Measurements from ENCODE around the gene AGPS.
"Not testable (repeated sequence)": the region's sequence is repeated elsewhere in the genome, so short reads cannot be mapped to it uniquely, and the experiment has no call there.

AGPS gene

DNA sequence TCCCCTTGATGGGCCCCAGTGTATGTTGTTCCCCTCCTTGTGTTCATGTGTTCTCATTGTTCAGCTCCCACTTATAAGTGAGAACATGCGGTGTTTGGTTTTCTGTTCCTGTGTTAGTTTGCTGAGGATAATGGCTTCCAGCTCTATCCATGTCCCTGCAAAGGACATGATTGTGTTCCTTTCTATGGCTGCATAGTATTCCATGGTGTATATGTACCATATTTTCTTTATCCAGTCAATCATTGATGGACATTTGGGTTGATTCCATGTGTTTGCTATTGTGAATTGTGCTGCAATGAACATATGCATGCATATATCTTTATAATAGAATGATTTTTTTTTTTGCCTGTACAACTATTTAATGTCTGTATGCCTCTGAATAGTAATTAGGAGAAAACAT is 31.5 kb downstream of the AGPS start:
- not testable (repeated sequence) for DNase-seq

DNA sequence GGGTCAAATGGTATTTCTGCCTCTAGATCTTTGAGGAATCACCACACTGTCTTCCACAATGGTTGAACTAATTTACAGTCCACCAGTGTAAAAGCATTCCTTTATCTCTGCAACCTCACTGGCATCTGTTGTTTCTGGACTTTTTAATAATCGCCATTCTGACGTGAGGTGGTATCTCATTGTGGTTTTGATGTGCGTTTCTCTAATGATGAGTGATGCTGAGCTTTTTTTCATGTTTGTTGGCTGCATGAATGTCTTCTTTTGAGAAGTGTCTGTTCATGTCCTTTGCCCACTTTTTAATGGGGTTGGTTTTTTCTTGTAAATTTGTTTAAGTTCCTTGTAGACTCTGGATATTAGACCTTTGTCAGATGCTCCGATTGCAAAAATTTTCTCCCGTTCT is 32.0 kb downstream of the AGPS start:
- DNase-seq = not testable (repeated sequence)

DNA sequence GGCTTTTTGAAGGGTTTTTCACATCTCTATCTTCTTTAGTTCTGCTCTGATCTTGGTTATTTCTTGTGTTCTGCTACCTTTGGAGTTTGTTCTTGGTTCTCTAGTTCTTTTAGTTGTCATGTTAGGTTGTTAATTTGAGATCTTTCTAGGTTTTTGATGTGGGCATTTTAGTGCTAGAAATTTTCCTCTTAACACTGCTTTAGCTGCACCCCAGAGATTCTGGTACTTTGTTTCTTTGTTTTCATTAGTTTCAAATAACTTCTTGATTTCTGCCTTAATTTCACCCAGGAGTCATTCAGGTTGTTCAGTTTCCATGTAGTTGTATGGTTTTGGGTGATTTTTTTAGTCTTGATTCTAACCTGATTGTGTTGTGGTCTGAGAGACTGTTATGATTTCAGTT is 34.7 kb downstream of the AGPS start:
- DNase-seq = no peak

DNA sequence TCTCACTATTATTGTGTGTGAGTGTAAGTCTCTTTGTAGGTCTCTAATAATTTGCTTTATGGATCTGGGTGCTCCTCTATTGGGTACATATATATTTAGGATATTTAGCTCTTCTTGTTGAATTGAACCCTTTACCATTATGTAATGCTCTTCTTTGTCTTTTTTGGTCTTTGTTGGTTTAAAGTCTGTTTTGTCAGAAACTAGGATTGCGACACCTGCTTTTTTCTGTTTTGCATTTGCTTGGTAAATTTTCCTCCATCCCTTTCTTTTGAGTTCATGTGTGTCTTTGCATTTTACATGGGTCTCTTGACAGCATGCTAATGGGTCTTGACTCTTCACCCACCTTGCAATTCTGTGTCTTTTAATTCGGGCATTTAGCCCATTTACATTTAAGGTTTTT is 35.4 kb downstream of the AGPS start:
- not testable (repeated sequence) for DNase-seq

DNA sequence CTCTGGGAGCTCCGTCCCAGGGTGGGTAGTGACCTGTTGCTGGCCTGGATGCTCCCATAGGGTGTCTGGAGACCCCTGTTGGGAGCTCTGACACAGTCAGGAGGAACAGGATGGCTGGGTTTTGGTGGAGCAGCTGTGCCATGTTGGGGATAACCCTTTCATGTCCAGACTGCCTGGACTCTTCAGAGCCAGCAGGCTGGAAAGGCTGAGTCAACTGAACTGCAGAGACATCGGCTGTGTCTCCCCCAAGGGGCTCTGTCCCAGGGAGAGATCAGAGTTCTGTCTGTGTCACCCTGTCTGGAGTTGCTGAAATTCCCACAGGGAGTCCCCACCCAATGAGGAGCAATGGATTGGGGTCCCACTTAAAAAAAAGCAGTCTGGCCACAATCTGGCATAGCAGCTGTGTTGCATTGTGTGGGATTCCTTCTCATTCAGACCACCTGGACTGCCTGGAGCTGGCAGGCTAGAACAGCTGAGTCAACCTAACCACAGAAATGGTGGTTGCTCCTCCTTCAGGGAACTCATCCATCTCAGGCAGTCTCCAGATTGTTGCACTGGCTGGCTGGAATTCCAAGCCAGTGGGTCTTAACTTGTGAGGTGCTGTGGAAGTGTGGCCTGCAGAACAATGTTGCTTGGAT is 37.2 kb downstream of the AGPS start:
- no peak for DNase-seq

DNA sequence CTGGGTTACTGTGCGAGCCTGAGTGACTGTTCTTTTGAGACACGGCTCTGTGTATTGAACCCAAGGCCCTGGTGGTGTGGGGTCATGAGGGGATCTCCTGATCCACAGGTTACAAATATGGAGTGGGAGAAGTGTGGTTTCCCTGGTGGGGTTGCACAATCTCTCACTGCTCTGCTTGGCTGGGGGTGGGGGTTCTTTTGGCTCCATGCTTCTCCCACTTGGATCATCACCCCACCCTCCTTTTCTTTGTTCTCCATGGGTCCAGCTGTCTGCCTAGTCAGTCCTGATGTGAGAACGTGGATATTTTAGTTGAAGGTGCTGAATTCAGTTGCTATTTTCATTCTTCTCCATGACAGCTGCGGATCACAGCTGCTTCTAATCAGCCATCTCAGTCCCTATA is 37.8 kb downstream of the AGPS start:
- DNase-seq = no peak

DNA sequence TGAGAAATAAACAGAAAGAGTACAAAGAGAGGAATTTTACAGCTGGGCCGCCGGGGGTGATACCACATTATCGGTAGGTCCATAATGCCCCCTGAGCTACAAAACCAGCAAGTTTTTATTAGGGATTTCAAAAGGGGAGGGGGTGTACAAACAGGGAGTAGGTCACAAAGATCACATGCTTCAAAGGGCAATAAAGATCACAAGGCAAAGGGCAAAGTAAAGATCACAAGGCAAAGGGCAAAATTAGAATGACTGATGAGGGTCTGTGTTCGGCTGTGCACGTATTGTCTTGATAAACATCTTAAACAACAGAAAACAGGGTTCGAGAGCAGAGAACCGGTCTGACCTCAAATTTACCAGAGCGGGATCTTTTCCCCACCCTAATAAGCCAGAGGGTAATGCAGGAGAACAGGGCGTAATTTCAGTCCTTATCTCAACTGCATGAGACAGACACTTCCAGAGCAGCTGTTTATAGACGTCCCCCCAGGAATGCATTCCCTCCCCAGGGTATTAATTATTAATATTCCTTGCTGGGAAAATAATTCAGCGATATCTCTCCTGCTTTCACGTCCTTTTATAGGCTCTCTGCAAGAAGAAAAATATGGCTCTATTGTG is 38.6 kb downstream of the AGPS start:
- DNase-seq = not testable (repeated sequence)

DNA sequence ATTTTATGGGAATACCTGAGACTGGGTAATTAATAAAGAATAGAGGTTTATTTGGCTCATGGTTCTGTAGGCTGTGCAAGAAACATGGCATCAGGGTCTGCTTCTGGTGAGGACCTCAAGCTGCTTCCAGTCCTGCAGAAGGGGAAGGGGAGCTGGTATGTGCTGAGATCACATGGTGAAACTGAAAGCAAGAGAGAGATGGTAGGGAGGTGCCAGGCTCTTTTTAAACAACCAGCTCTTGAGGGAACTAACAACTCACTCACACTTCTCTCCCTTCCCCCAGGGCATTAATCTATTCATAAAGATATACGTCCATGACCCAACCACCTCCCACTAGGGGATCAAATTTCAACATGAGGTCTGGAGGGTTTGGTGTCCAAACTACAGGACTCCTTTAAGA is 40.1 kb downstream of the AGPS start:
- no peak for DNase-seq

DNA sequence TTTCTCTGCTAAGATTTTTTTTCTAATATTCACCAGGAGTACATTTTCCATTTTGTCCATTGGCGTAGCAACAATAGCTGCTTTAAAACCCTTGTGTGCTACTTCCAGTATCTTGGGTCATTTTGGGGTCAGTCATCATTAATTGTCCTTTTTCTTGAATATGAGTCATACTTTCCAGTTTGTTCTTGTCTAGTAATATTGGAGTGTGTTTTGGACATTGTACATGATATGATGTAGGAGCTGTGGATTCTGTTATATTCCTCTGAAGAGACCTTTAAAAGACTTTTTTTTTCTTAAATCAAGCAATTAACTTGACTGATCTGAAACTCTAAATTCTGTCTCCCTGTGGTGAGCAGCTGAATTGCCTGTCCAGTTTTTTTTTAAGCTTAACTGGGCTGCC is 40.8 kb downstream of the AGPS start:
- DNase-seq = no peak

DNA sequence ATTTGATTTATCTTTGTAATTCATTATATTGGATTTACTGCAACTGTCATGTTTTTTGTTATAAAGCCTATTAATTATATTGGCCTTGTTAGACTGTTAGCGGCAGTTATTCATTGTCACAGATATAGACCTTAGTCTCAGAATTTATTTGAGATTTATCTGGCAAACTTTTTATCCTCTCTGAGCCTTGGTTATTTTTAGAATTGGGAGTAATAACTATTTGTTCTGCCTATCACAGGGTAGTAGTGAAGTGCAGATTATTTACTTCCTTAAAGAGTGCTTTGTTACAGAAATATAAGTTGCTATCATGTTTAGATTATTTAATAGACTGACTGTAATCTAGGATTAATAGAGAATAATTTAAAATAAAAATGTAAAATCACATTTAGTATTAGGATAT is 41.9 kb downstream of the AGPS start:
- DNase-seq = no peak

DNA sequence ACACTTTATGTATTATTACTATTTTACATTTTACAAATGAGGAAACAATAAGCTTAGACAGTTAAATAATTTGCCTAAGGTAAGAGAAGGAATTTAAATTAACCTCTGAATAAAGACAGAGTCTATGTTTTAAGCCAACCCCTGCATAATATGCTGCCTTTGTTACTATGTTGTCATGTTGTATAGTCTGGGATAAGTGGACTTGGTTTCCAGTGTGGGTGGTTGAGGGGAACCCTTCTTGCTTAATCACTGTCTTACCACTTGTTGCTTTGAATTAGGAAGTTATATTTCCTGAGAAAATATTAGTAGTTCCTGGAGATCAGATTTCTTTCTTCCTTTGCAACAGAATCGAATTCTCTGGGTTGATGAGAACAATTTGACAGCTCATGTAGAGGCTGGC is 52.6 kb downstream of the AGPS start:
- no peak for DNase-seq

DNA sequence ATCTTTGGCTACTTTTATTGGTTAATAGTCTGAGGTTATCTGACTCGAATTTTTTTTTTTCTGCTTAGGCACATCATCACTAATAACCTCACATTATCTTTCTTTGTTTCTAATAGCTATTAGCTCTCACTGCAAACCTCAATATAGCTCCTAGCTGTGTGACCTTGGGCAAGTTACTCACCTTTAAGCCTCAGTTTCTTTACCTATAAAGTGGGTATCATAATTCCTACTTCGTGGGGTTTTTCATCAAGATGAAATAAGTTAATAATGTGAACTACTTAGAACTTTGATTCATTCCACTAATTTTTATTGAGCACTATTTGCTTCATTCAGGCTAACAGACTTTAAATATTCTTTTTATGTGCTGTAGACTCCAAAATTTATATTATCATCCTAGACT is 55.5 kb downstream of the AGPS start:
- no peak for DNase-seq

DNA sequence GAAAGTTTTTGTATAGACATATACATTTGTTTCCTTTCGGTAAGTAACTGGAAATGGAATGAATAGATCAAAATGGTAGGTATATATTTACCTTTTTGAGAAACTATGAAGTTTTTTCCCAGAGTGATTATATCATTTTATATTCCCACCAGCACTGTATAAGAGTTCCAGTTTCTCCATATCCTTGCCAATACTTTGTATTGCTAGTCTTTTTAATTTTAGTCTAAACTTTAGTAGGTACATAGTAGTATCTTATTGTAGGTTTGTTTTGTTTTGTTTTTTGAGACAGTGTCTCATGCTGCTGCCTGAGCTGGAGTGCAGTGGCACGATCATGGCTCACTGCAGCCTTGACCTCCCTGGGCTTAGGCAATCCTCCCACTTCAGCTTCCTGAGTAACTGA is 56.6 kb downstream of the AGPS start:
- no peak for DNase-seq

DNA sequence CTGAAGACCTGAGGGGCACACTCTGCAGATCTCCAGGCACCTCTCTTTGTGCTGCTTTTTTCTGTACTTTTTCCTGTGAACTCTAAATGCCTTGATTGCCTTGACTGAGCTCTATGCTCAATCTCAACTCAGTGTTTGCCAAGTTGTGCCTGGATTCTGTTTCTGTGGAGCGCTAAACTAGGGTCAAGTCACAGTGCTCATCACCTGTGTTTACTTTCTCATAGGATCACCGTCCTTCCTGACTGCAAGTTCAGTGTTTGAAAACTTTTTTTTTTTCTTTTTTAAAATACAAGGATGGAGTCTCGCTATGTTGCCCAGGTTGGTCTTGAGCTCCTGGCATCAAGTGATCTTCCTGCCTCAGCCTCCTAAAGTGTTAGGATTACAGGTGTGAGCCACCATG is 62.6 kb downstream of the AGPS start:
- no peak for DNase-seq

DNA sequence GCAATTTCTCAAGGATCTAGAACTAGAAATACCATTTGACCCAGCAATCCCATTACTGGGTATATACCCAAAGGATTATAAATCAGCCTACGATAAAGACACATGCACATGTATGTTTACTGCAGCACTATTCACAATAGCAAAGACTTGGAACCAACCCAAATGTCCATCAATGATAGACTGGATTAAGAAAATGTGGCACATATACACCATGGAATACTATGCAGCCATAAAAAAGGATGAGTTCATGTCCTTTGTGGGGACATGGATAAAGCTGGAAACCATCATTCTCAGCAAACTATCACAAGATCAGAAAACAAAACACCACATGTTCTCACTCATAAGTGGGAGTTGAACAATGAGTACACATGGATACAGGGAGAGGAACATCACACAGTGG is 67.2 kb downstream of the AGPS start:
- not testable (repeated sequence) for DNase-seq

DNA sequence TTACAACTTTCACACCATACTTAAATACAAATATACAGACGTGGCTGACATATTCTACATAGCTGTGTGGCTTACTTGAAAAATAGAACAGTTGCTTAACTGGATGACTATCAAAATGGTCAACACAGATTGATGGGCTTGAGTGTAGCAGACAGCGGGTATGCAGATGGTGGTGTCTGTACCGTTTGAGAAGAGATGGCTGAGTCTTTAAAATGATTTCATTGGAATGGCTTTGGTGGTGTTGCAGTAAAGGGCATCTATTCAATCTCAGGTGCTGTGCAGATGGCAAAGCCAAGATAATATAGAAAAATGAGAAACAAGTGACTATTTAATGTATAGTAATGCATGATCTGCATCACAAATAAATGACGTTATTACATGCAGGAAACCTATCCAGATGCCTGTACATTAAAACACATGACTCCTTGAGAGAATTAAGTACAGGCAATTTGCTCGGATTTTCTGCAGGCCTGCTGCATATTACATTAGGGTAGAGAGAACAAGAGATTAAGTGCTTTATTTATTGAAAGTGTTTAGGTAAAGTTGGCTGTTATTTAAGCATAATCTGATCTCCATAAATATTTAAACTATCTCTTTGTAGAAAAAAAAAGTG is 68.5 kb downstream of the AGPS start:
- no peak for DNase-seq

DNA sequence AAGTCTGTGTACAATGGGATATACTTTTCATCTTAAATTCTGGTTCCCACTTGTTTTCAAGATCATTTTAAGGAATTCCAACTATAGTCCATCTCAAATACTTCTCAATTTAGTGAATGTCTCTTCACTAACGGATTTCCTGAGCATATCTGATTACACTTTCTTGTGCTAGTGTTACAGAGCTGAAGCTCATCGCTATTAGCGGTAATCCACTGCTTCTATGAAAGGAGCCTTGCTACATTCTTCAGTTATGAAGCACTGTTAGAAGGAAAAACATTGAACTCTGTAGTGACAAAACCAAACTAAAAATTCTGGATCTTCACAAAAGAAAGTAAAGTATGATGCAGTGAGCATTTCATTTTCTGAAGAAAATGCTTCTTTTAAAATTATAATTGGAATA is 72.0 kb downstream of the AGPS start:
- no peak for DNase-seq

DNA sequence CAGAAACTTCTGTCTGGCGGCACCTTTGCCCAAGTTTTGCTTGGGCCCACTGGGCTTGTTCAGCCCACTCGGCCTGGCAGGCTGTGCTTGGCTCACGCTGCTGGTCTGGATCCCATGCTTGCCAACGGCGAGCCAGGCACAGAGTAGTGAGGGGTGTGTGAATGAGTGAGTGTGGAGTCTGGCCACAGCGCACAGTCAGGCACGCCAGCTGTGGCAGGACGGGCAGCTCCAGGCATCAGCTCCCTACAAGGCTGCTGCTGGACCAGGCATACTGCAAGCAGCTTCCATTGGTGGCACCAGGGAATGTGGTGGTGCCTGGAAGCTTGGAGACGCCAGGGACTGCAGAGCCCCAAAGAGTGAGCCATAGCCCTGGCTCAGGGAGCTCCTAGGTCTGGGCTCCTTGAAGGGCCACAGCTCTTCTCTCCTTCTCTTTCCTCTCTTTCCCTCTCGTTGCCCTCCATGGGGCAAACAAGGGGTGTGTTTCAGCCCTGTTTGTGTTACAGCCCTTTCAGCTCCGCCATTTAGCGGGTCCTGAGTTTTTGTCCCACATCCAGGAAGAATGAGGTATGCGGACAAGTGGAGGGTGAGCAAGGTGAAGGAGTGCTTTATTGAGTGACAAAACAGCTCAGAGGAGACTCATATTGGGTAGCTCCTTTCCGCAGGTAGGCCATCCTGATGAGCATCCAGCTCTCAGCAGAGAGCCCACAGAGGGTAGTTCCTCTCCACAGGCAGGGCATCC is 73.0 kb downstream of the AGPS start:
- no peak for DNase-seq

DNA sequence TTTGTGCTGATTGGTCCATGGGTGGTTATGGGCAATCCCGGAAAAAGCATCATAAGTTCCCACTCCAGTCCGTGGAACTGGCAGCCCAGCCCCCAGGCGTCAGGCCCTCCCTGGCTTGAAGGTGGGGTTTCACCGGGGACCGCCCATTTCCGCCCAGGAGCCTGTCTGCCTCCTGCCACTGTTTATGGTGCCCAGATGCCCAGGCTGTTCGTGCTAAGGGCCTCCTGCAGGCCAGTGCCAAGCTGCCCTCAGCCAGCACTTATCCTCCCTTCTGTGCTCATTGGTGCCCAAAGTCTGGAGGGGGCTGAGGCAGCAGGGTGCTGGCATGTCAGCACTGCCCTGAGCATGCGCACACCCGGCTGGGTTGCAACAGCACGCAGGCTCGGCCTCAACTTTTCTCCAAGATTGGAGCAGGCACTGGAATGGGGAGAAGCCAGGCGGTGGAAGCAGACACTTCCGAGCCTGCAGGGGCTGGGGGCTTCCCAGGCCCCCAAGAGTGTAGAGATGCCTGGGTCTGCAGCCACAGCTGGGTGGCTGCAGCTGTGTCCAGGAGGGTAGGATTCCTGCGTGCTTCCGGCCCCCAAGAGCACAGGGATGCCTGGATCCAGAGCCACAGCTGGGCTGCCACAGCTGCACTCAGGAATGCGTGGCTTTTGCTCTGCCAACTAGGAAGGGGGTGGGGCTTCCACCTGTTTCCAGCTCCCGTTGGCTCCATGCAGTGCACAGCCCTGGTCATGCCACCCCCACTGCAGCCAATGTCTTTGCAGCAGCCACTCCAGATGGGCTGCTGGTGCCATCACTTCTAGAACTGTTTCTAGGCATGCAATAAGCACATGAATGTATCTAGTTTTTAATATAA is 74.0 kb downstream of the AGPS start:
- no peak for DNase-seq

DNA sequence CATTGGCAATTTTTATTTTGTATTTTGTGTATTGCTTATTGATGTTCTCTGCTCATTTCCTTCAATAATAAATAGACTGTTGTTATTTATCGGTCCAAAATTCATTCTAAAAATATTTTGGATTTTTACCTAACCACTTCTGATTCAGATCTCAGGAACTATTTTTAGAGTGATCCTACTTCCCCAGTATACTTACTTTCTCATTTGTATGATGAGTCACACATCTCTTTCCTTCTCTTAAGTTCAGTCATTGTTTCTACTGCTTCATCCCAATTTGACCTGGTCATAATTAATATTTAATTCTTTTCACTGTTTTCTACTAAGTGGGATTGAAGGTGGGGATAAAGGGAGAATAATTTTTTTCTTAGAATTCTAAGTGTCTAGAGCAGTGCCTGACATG is 75.1 kb downstream of the AGPS start:
- DNase-seq = no peak

DNA sequence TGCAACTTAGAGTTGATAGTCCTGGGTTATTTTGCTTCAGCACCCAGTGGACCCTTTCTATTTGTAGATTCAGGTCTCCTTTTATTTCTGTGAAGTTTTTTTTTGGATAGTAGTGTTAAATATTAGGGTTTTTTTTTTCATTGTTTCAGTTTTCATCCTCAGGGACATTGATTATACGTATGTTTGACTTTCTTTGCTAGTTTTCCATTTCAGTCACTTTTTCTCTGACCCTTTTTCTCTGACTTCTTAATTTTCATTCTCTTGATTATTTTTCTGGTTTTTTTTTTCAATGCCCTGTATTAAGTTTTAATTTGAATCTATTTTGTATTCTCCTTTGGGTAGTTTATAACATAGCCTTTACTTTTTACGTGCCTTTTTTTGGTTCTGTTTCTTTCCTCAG is 79.4 kb downstream of the AGPS start:
- DNase-seq = no peak

DNA sequence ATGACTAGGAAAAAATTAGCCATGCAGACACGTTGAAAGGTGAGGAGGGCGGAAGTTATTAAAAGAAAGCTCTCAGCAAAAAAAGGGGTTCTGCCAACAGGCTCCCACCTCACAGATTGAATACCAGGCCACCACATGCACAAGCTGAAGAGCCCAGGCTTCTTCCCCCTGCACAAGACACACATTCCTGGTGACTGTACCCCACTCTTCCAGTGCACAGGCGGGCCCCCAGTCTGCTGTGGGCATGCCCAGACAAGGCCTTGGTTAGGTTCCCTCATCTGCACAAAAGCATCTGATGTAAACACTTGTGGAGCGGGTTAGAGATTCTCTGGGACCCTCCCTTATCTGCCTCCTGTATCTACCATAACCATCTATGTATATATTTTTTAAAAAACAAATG is 81.7 kb downstream of the AGPS start:
- no peak for DNase-seq

DNA sequence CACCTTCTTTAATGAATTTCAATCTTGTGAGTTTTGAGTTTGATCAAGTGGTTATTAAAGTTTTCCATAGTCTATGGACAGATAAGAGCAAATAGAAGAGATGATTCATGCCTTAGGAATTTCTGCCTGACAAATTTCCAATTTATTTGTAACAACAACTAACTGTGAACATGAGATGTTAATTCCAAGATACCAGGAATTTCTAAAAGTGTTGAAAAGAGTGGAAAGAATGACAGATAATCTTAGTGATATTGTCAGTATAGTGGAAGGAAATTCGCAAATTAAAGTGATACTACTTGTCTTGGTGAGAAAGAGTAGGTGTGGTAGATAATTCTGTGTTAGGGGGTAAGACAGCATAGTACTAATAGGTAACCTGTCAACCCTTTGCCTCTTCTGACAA is 82.4 kb downstream of the AGPS start:
- DNase-seq = no peak

All from stimulated activated CD4-positive, alpha-beta T cell treated with anti-CD3 and anti-CD28 coated beads, Interleukin-4, amount 100 ng/mL, for 1 hour (primary cell).